GM23338 (cell line): Measurements from ENCODE around the gene WNK2. TPM values are rescaled to one million over a fixed set of nuclear protein-coding genes. Genes with fewer than 3 reads are reported as not detected.
"Not testable (repeated sequence)": the region's sequence is repeated elsewhere in the genome, so short reads cannot be mapped to it uniquely, and the experiment has no call there.

ENCODE experiments used
- ATAC-seq: fragments of 200-7000 bp; cut with Tn5 transposase; 3 replicates; pipeline ENCODE4 v1.9.1; 2020
- DNase-seq: peaks from one replicate; pipeline ENCODE4 v3.0.0-alpha.2; 2015; ENCODE audit warnings: low spot score
- H2AFZ ChIP-seq: fragments of 200-600 bp; sonication (generic); 2 replicates; pipeline ENCODE4 v1.8.0; 2016; ENCODE audit warnings: antibody characterized with exemption, mild to moderate bottlenecking, moderate library complexity
- H3F3A ChIP-seq: fragments of 200-600 bp; sonication (generic); replicated peaks from 2 replicates; pipeline ENCODE4 v1.8.0; 2017; ENCODE audit warnings: antibody characterized with exemption, mixed run types, low read depth
- H3K27ac ChIP-seq: fragments of 200-600 bp; sonication (generic); 2 replicates; pipeline ENCODE4 v1.6.1; 2016; ENCODE audit warnings: low read depth
- H3K27me3 ChIP-seq: fragments of 200-600 bp; sonication (generic); 2 replicates; pipeline ENCODE4 v1.8.0; 2016; ENCODE audit warnings: mild to moderate bottlenecking, mixed run types, moderate library complexity; ENCODE audit not compliant: insufficient read depth
- H3K36me3 ChIP-seq: fragments of 200-600 bp; sonication (generic); 2 replicates; pipeline ENCODE4 v1.8.0; 2016; ENCODE audit warnings: mild to moderate bottlenecking; ENCODE audit not compliant: insufficient read depth
- H3K4me1 ChIP-seq: fragments of 200-600 bp; sonication (generic); 2 replicates; pipeline ENCODE4 v1.8.0; 2016; ENCODE audit warnings: mild to moderate bottlenecking, moderate library complexity; ENCODE audit not compliant: insufficient read depth
- H3K4me2 ChIP-seq: fragments of 200-600 bp; sonication (generic); 2 replicates; pipeline ENCODE4 v1.7.1; 2017; ENCODE audit warnings: mixed run types
- H3K4me3 ChIP-seq: fragments of 200-600 bp; sonication (generic); 2 replicates; pipeline ENCODE4 v1.6.1; 2016; ENCODE audit warnings: mixed run types
- H3K79me2 ChIP-seq: fragments of 200-600 bp; sonication (generic); replicated peaks from 2 replicates; pipeline ENCODE4 v1.8.0; 2017; ENCODE audit warnings: mild to moderate bottlenecking; ENCODE audit not compliant: insufficient read depth
- H3K9me2 ChIP-seq: fragments of 200-600 bp; sonication (generic); 2 replicates; pipeline ENCODE4 v1.8.0; 2017; ENCODE audit not compliant: insufficient read depth
- H4K20me1 ChIP-seq: fragments of 200-600 bp; sonication (generic); replicated peaks from 2 replicates; pipeline ENCODE4 v1.8.0; 2017; ENCODE audit warnings: mild to moderate bottlenecking; ENCODE audit not compliant: insufficient read depth
- H3K27ac Mint-ChIP-seq: 2 replicates; pipeline ENCODE4 v1.8.0; 2020; ENCODE audit warnings: inconsistent platforms, mild to moderate bottlenecking, moderate library complexity, mixed read lengths
- H3K27me3 Mint-ChIP-seq: 3 replicates; pipeline ENCODE4 v1.8.0; 2022; ENCODE audit warnings: low read depth, mild to moderate bottlenecking, moderate library complexity, mixed read lengths, inconsistent platforms; ENCODE audit not compliant: insufficient read depth, poor library complexity
- H3K36me3 Mint-ChIP-seq: 3 replicates; pipeline ENCODE4 v1.8.0; 2021; ENCODE audit warnings: low read depth, mild to moderate bottlenecking, inconsistent platforms, moderate library complexity, mixed read lengths
- H3K4me1 Mint-ChIP-seq: 3 replicates; pipeline ENCODE4 v1.8.0; 2020; ENCODE audit warnings: mild to moderate bottlenecking, inconsistent platforms, mixed read lengths
- H3K4me3 Mint-ChIP-seq: 3 replicates; pipeline ENCODE4 v1.8.0; 2021; ENCODE audit warnings: moderate library complexity, mild to moderate bottlenecking, inconsistent platforms, mixed read lengths
- H3K9me3 Mint-ChIP-seq: 3 replicates; pipeline ENCODE4 v1.8.0; 2020; ENCODE audit warnings: moderate library complexity, mild to moderate bottlenecking, inconsistent platforms, mixed read lengths
- CREB1 ChIP-seq: fragments of 250-450 bp; sonication (Bioruptor Pico); IDR thresholded peaks from 2 replicates; pipeline ENCODE4 v1.5.0; 2020; ENCODE audit warnings: low read depth, mild to moderate bottlenecking, moderate library complexity
- EZH2 ChIP-seq: fragments of 200-600 bp; sonication (generic); IDR thresholded peaks from one replicate; pipeline ENCODE4 v1.8.0; 2017; ENCODE audit warnings: antibody characterized with exemption, mild to moderate bottlenecking, low read depth; ENCODE audit not compliant: unreplicated experiment
- EZH2phosphoT487 ChIP-seq: fragments of 200-600 bp; sonication (generic); IDR thresholded peaks from one replicate; pipeline ENCODE4 v1.8.1; 2018; ENCODE audit warnings: antibody characterized with exemption; ENCODE audit not compliant: unreplicated experiment
- JUNB ChIP-seq: IDR thresholded peaks from one replicate; pipeline ENCODE4 v1.6.1; 2016; ENCODE audit warnings: antibody characterized with exemption; ENCODE audit not compliant: unreplicated experiment
- NANOG ChIP-seq: IDR thresholded peaks from 2 replicates; pipeline ENCODE4 v1.6.1; 2016; ENCODE audit warnings: antibody characterized with exemption, borderline replicate concordance
- POLR2AphosphoS5 ChIP-seq: IDR thresholded peaks from 2 replicates; pipeline ENCODE4 v1.6.1; 2016; ENCODE audit warnings: antibody characterized with exemption, low read depth
- STAT1 ChIP-seq: IDR thresholded peaks from one replicate; pipeline ENCODE4 v1.6.1; 2016; ENCODE audit warnings: antibody characterized with exemption; ENCODE audit not compliant: unreplicated experiment
- ZNF331 ChIP-seq: fragments of 250-450 bp; sonication (Bioruptor Pico); IDR thresholded peaks from 2 replicates; pipeline ENCODE4 v1.5.0; 2020; ENCODE audit warnings: low read depth, mild to moderate bottlenecking, moderate library complexity
- ZNF462 ChIP-seq: fragments of 250-450 bp; sonication (Bioruptor Pico); IDR thresholded peaks from 2 replicates; pipeline ENCODE4 v1.5.0; 2020; ENCODE audit warnings: mild to moderate bottlenecking, moderate library complexity
- polyA plus RNA-seq: library from polyadenylated mRNA; unstranded; fragments of >200 nt; fragmentation: Nextera tagmentation; extraction: Ambion mirVana; gene quantifications from 2 replicates; pipeline ENCODE4 v1.2.1, GENCODE V29; 2016
- total RNA-seq: library from RNA; depleted of rRNA; stranded (reverse); fragments of >200 nt; shearing (Covaris generic); gene quantifications from 2 replicates; pipeline ENCODE4 v1.2.3, GENCODE V29; 2014

WNK2 gene
- total and polyA plus RNA-seq, 2 experiments from 2014 or later = 56.4 to 102 TPM

DNA sequence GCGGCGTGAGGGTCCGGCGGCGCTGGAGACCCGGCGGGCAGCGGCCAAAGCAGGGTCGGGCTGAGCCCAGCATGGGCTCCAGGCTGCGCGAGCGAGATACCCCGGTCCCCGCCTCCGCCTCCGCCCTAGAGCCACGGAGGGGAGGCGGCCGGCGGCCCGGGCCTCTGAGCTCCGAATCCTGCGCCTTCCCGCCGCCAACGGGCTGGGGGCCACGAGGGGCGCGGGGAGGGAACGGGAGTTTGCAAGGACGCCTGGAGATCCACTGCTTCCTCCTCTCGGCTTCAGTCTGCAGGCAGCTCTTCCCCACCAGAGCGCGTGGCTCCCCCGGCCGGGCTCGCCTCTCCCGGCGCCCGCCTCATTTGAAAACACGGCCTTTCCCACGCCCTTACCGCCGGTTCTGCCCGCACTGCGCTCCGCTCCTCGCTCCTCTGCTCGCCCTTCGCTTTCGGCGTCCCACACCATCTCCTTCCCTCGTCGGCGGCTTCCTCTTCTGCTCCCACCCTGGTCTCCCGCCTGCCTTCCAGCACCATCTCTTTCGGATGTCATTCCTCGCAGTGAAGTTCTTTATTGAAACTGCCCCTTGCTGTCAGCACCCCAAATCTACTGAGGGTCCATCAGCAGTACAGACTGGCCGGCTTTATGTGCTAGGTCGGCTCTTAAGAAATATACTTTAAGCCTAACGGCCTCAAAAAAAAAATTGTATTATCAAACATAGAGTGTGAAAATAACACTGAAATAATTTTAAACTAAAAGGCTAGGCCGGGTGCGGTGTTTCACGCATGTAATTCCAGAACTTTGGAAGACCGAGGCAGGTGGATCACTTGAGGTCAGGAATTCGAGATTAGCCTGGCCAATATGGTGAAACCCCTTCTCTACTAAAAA lies 162.5 kb downstream of the WNK2 start (continued):
- TF ChIP-seq ZNF462 (CRISPR knock-in tag) = no peak
- no peak for TF ChIP-seq EZH2
- no peak for TF ChIP-seq NANOG
- no peak for TF ChIP-seq JUNB
- no peak for TF ChIP-seq STAT1
- no peak for TF ChIP-seq ZNF331 (CRISPR knock-in tag)
- TF ChIP-seq CREB1 = no peak
- TF ChIP-seq POLR2AphosphoS5 = no peak; the same call in 1 of the 2 replicates
- no peak for TF ChIP-seq EZH2phosphoT487

DNA sequence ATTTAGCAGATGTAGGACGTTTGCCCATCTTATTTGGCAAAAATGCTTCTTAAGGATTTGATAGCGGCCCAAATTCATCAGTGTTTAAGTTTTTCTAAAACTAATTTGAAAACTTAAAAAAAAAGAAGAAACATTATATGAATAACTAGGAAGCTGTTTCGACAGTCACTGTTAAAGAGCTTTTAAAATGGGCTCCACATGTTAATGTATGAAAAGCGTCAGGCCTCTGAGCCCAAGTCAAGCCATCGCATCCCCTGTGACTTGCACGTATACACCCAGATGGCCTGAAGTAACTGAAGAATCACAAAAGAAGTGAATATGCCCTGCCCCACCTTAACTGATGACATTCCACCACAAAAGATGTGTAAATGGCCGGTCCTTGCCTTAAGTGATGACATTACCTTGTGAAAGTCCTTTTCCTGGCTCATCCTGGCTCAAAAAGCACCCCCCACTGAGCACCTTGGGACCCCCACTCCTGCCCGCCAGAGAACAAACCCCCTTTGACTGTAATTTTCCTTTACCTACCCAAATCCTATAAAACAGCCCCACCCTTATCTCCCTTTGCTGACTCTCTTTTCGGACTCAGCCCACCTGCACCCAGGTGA lies 163.5 kb downstream of the WNK2 start:
- ATAC-seq, H3K9me3 Mint-ChIP-seq, H2AFZ ChIP-seq, H3K9me2 ChIP-seq, H3F3A ChIP-seq, H3K36me3 ChIP-seq, H4K20me1 ChIP-seq, H3K27me3 ChIP-seq: not testable (repeated sequence)
- Mint-ChIP-seq H3K4me1 (peaks cover 62% of the 10 kb centered on the region), H3K4me3 (peak overlapping the region; percentile 68), H3K27me3 (peaks cover 21% of the 10 kb centered on the region), H3K36me3 (peaks cover 19% of the 10 kb centered on the region), H3K27ac (peak overlapping the region; percentile 90; the same call in 1 of the 2 replicates)
- Histone ChIP-seq H3K79me2 (peaks cover 71% of the 10 kb centered on the region), H3K27ac (peak overlapping the region; percentile 93), H3K4me2 (peak overlapping the region; percentile 99), H3K4me1 (peaks cover 30% of the 10 kb centered on the region), H3K4me3 (peak overlapping the region; percentile 95)
- TF ChIP-seq NANOG (peak; percentile 89), POLR2AphosphoS5 (0 out of 2 replicates have a peak, but pooled peaks have one; percentile 52)
- DNase-seq = peak; percentile 53

GRCh38 chr9:93353413-93354310 lies 169.7 kb downstream of the WNK2 start:
- not testable (repeated sequence) for H2AFZ ChIP-seq, H3K27me3 Mint-ChIP-seq, H3K9me2 ChIP-seq, H3K27me3 ChIP-seq, ATAC-seq, H4K20me1 ChIP-seq, DNase-seq
- Mint-ChIP-seq H3K4me1 (peaks cover 46% of the 10 kb centered on the region), H3K27ac (peak overlapping the region; percentile 93), H3K36me3 (peaks cover 42% of the 10 kb centered on the region), H3K9me3 (peaks cover 11% of the 10 kb centered on the region), H3K4me3 (peak overlapping the region; percentile 35; the same call in 1 of the 3 replicates)
- H3K79me2 ChIP-seq = peaks cover 65% of the 10 kb centered on the region
- H3K27ac ChIP-seq = peak overlapping the region; percentile 85
- H3K36me3 ChIP-seq = peaks cover 38% of the 10 kb centered on the region
- H3K4me3 ChIP-seq = peak overlapping the region; percentile 51
- H3F3A ChIP-seq = peaks cover 26% of the 10 kb centered on the region; the same call in 1 of the 2 replicates
- H3K4me1 ChIP-seq = peaks cover 51% of the 10 kb centered on the region
- peak overlapping the region; percentile 83 for H3K4me2 ChIP-seq
